ENCODE measurements around the gene LAMB1. TPM values are rescaled to one million over a fixed set of nuclear protein-coding genes. Genes with fewer than 3 reads are reported as not detected.

LAMB1 gene
- total RNA-seq (312 TPM), polyA plus RNA-seq (ENCODE audit: insufficient read depth, low read depth, low replicate concordance) (140 TPM)
- long read RNA-seq, donor 1, full-length matches to known transcripts = 28 of 226 reads
- long read RNA-seq, donor 1, partial matches to known transcripts = 198 of 226 reads
- long read RNA-seq, donor 1, other reads (novel, unspliced or antisense) = 0 of 226 reads
- long read RNA-seq, donor 2, full-length matches to known transcripts = 43 of 432 reads
- long read RNA-seq, donor 2, partial matches to known transcripts = 389 of 432 reads
- long read RNA-seq, donor 2, other reads (novel, unspliced or antisense) = 0 of 432 reads
- long read RNA-seq, donor 3, full-length matches to known transcripts = 55 of 542 reads
- long read RNA-seq, donor 3, partial matches to known transcripts = 487 of 542 reads
- long read RNA-seq, donor 3, other reads (novel, unspliced or antisense) = 0 of 542 reads
- long read RNA-seq, donor 4, full-length matches to known transcripts = 27 of 435 reads
- long read RNA-seq, donor 4, partial matches to known transcripts = 408 of 435 reads
- long read RNA-seq, donor 4, other reads (novel, unspliced or antisense) = 0 of 435 reads
- long read RNA-seq, donor 5, partial matches to known transcripts = 20 of 25 reads
- long read RNA-seq, donor 5, other reads (novel, unspliced or antisense) = 0 of 25 reads
- long read RNA-seq, donor 6, transcript LAMB1-209 (4 exons, 1,540 nt) = major isoform, 5 of 73 reads
- long read RNA-seq, donor 6, partial matches to known transcripts = 65 of 73 reads
- long read RNA-seq, donor 6, other reads (novel, unspliced or antisense) = 0 of 73 reads
- long read RNA-seq, donor 7, full-length matches to known transcripts = 61 of 190 reads
- long read RNA-seq, donor 7, partial matches to known transcripts = 100 of 190 reads
- long read RNA-seq, donor 7, other reads (novel, unspliced or antisense) = 29 of 190 reads
- long read RNA-seq, donor 8, full-length matches to known transcripts = 18 of 232 reads
- long read RNA-seq, donor 8, partial matches to known transcripts = 214 of 232 reads
- long read RNA-seq, donor 8, other reads (novel, unspliced or antisense) = 0 of 232 reads
- long read RNA-seq, donor 9, full-length matches to known transcripts = 14 of 89 reads
- long read RNA-seq, donor 9, partial matches to known transcripts = 75 of 89 reads
- long read RNA-seq, donor 9, other reads (novel, unspliced or antisense) = 0 of 89 reads
- long read RNA-seq, donor 10, full-length matches to known transcripts = 39 of 339 reads
- long read RNA-seq, donor 10, partial matches to known transcripts = 300 of 339 reads
- long read RNA-seq, donor 10, other reads (novel, unspliced or antisense) = 0 of 339 reads

DNA sequence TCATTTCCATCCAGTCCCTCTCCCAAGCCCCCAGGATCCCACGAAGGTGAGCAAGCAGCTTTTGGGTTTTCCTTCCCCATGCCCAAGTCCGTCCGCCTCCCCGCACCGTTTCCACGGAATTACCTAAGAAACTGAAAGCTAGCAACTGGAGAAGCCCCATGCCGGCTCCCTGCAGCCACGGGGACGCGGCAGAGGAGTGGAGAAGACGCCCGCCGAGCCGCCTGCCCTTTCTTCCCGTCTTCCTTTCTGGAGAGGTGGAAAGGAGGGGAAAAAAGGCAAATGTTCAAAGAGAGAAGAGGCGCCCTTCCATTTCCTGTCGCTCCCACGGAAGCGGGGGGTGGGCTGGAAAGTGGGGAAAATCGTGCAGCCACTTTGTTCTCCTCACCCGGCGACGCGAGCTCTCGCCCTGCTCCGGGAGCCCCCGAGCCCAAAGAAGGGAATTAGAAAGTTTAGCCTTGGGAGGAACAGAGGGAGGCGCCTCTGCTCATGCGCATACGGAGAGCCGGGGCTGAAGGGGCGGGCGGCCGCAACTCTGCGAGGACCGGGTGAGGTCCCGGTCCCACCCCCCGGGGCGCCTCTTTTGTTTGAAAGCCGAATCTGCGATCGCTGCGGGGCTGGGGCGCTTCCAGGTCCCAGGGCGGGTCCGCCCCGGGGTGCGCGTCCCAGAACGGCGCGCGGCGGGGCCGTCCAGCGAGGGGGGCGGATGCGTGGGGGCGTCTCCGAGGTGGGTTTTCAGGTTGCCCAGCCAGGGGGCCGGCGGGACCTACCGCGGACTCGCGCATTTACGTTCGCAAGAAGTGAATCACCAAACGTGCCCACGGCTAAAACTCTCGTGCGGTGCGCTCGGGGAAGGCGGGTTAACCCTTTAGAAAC, at the start of gene LAMB1:
Gene LAMB1 (minus strand): TSS at position 436 of the 873 bp plus-strand sequence. CDS start 276 bp downstream, at position 160.
- Histone ChIP-seq H3K9me3 (ENCODE audit: control insufficient read depth in 2 of 3, insufficient read depth in 1 of 3, low read length in 3 of 3) (no peaks in the 10 kb centered on the region), H3K9ac (ENCODE audit: low read length in 3 of 3) (peak within 1 kb of the TSS; percentile 74 to 87 (median 83)), H3K27me3 (ENCODE audit: control insufficient read depth, insufficient read depth, low read length) (no peaks in the 10 kb centered on the region), H3K36me3 (ENCODE audit: control insufficient read depth in 2 of 3, insufficient read depth in 3 of 3, low read length in 3 of 3) (no peaks in the 10 kb centered on the region), H3K27ac (ENCODE audit: low read depth in 2 of 2, low read length in 2 of 2) (peak within 1 kb of the TSS; percentile 89 to 92), H3K4me1 (ENCODE audit: control insufficient read depth in 2 of 3, insufficient read depth in 2 of 3, low read depth in 1 of 3, low read length in 3 of 3) (peaks cover 11 to 19% (median 16%) of the 10 kb centered on the region in 3 donors), H3K4me3 (ENCODE audit: low read length in 3 of 3) (peak within 1 kb of the TSS; percentile 78 to 88 (median 79))
- DNase-seq = peak; percentile 87 to 94 (median 93)
- intact Hi-C loops (cut with DNase I) = no loop called here
- no peak for TF ChIP-seq CTCF (IDR thresholded peaks at IDR 0.05; ENCODE audit: borderline replicate concordance, extremely low read depth, insufficient read depth)
- FAIRE-seq = no peak

GRCh38 chr7:108051454-108051853, 48.5 kb upstream of the LAMB1 start:
- Histone ChIP-seq H3K27me3 (ENCODE audit: control insufficient read depth, insufficient read depth, low read length) (no peaks in the 10 kb centered on the region), H3K27ac (ENCODE audit: low read depth in 2 of 2, low read length in 2 of 2) (no peak overlapping the region), H3K36me3 (ENCODE audit: control insufficient read depth in 2 of 3, insufficient read depth in 3 of 3, low read length in 3 of 3) (no peaks in the 10 kb centered on the region), H3K4me3 (ENCODE audit: low read length in 3 of 3) (no peak overlapping the region), H3K9ac (ENCODE audit: low read length in 3 of 3) (no peak overlapping the region), H3K9me3 (ENCODE audit: control insufficient read depth in 2 of 3, insufficient read depth in 1 of 3, low read length in 3 of 3) (no peaks in the 10 kb centered on the region), H3K4me1 (ENCODE audit: control insufficient read depth in 2 of 3, insufficient read depth in 2 of 3, low read depth in 1 of 3, low read length in 3 of 3) (no peaks in the 10 kb centered on the region)
- no peak for TF ChIP-seq CTCF (IDR thresholded peaks at IDR 0.05; ENCODE audit: borderline replicate concordance, extremely low read depth, insufficient read depth)
- no peak for DNase-seq
- intact Hi-C loops (cut with DNase I) = no loop called here
- FAIRE-seq = no peak

DNA sequence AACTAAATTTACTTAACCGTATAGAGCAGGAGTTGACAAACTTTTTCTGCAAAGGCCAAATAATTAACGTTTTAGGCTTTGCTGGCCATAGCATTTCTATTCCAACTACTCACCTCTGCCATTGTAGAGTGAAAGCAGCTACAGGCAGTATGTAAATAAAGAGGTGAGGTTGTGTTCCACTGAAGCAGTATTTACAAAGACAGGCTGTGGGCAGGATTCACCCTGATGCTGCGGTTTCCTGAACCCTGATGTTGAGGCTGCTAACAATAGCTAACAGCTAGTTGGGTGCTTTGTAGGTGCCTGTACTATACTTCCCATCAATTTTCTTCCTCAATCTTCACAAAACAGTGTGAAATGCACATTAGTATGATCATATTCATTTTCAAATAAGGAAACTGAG, 47.0 kb upstream of the LAMB1 start:
- intact Hi-C loops (cut with DNase I) = no loop called here
- TF ChIP-seq CTCF (IDR thresholded peaks at IDR 0.05; ENCODE audit: borderline replicate concordance, extremely low read depth, insufficient read depth) = no peak
- no peak overlapping the region for H3K9ac ChIP-seq (ENCODE audit: low read length in 3 of 3)
- no peaks in the 10 kb centered on the region for H3K4me1 ChIP-seq (ENCODE audit: control insufficient read depth in 2 of 3, insufficient read depth in 2 of 3, low read depth in 1 of 3, low read length in 3 of 3)
- no peak overlapping the region for H3K4me3 ChIP-seq (ENCODE audit: low read length in 3 of 3)
- no peaks in the 10 kb centered on the region for H3K9me3 ChIP-seq (ENCODE audit: control insufficient read depth in 2 of 3, insufficient read depth in 1 of 3, low read length in 3 of 3)
- H3K27ac ChIP-seq (ENCODE audit: low read depth in 2 of 2, low read length in 2 of 2) = no peak overlapping the region
- H3K27me3 ChIP-seq (ENCODE audit: control insufficient read depth, insufficient read depth, low read length) = no peaks in the 10 kb centered on the region
- DNase-seq = no peak
- H3K36me3 ChIP-seq (ENCODE audit: control insufficient read depth in 2 of 3, insufficient read depth in 3 of 3, low read length in 3 of 3) = no peaks in the 10 kb centered on the region
- no peak for FAIRE-seq

Measured in kidney (tissue), 22 donors.